ENCODE results near the gene PLAAT5. TPM values are rescaled to one million over a fixed set of nuclear protein-coding genes. Genes with fewer than 3 reads are reported as not detected.

Gene PLAAT5
- total and polyA plus RNA-seq, 2 of the 8 experiments (the other 6 are each of a cell fraction or from before 2014, with no cell fraction given), result 16.0 to 18.7 TPM

DNA sequence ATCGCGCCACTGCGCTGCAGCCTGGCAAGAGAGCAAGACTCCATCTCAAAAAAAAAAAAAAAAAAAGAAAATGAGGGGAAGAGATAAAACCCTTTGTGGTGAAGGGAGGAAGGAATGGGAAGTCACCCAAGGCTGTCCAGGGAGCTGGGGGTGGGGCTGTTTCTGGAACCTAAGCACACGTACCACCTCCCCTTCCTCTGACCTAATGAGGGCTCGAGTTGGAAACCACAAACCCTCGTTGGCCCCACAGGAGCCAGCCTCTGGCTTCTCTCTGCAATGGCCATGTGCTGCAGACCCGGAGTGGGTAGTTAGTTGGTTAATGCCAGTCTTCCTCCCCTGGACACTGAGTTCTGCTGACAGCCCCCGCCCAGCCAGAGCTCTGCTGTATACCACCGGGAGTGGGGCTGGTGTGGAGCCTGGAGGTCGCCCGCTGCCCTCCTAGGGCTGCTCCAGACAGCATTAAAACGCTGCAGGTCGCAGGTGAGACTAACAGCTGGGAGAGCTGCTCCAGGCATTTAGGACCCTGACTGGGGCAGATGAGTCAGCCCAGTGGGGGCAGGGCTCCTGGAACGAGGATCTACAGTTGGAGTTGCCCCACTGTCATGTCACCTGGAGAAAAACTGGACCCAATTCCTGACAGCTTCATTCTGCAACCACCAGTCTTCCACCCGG, 15.0 kb upstream of the PLAAT5 start, which contains the start of gene LGALS12:
TSS of gene LGALS12 (plus strand) at position 228 of the 672 bp plus-strand sequence. CDS start at position 603, 375 bp downstream.
- no peaks in the 10 kb centered on the region for H3K23me2 ChIP-seq (ENCODE audit: low read depth, low read length)
- no peak within 1 kb of the TSS; a peak in 1 of 7 replicates for H3K9ac ChIP-seq (replicated peaks in 1 of 4; ENCODE audit: extremely low read depth in 1 of 4, low read depth in 3 of 4, low read length in 3 of 4)
- H3K4ac ChIP-seq (replicated peaks; ENCODE audit: insufficient read length, low read depth, low read length), result peak within 1 kb of the TSS; percentile 55
- POLR2A ChIA-PET (ENCODE audit: partially characterized antibody), result interaction anchor here (1.2 to 3.0 kb wide), 2 partner anchors 23 to 26 kb away, joined by 4 to 17 read pairs; no protein-coding TSS in a partner anchor
- H3K23ac ChIP-seq (ENCODE audit: insufficient read length), result no peak within 1 kb of the TSS
- DNase-seq (ENCODE audit: low read depth in 1 of 2, low spot score in 2 of 2) (no peak), FAIRE-seq (no peak)
- no peak within 1 kb of the TSS for H3K4me3 ChIP-seq (ENCODE audit: extremely low read depth in 1 of 4, insufficient read depth in 2 of 4, low read depth in 3 of 4, low read length in 4 of 4)
- no peak within 1 kb of the TSS for H3K14ac ChIP-seq (ENCODE audit: insufficient read length)
- H2BK20ac ChIP-seq (ENCODE audit: low read length), result peak within 1 kb of the TSS; percentile 98
- peak within 1 kb of the TSS; percentile 81 for H4K91ac ChIP-seq (replicated peaks; ENCODE audit: insufficient read length, low read length)
- H2AFZ ChIP-seq (ENCODE audit: low read length), result no peak within 1 kb of the TSS
- peak within 1 kb of the TSS; percentile 78; the same call in 1 of the 2 replicates for H2AK5ac ChIP-seq (ENCODE audit: low read depth, low read length)
- peak within 1 kb of the TSS; percentile 93 for H2BK12ac ChIP-seq (ENCODE audit: low read depth, low read length)
- peak within 1 kb of the TSS; percentile 55 for H2BK120ac ChIP-seq (replicated peaks; ENCODE audit: low read depth, low read length)
- no peak within 1 kb of the TSS for H4K8ac ChIP-seq (ENCODE audit: extremely low read depth, insufficient read depth, low read length)
- WGBS, 2 experiments (ENCODE audit: extremely low coverage in 1 of 2, insufficient coverage in 1 of 2, insufficient read length in 1 of 2, insufficient replicate concordance in 2 of 2, low coverage in 1 of 2, low lambda C conversion rate in 2 of 2, missing lambda C conversion rate in 1 of 2), result 81% methylated on average over 12 of the region's 15 CpGs; no CpG with 5 or more reads in 1 of the 2 experiments
- H3K27me3 ChIP-seq (replicated peaks in 1 of 4; ENCODE audit: control insufficient read depth in 3 of 4, extremely low read depth in 1 of 4, insufficient read depth in 3 of 4, low read length in 3 of 4), result no peaks in the 10 kb centered on the region
- H2BK15ac ChIP-seq (ENCODE audit: low read length), result peak within 1 kb of the TSS; percentile 55; the same call in 1 of the 2 replicates
- peak within 1 kb of the TSS in 1 of 2 experiments; percentile 16; a peak in 1 of 4 replicates for H3K4me2 ChIP-seq (ENCODE audit: insufficient read depth in 1 of 2, low read depth in 2 of 2, low read length in 2 of 2)
- peak within 1 kb of the TSS; percentile 24 for H4K5ac ChIP-seq (ENCODE audit: insufficient read length, low read depth, low read length)
- no peak within 1 kb of the TSS for H3K56ac ChIP-seq (replicated peaks; ENCODE audit: insufficient read length, low read depth, low read length)
- H3K27ac ChIP-seq (ENCODE audit: low read depth, low read length), result no peak within 1 kb of the TSS
- H4K20me1 ChIP-seq (replicated peaks in 1 of 2; ENCODE audit: control insufficient read depth in 1 of 2, insufficient read depth in 2 of 2, low read length in 2 of 2), result no peaks in the 10 kb centered on the region
- peak within 1 kb of the TSS; percentile 90; the same call in 1 of the 2 replicates for H2BK5ac ChIP-seq (ENCODE audit: low read depth, low read length)
- CTCF ChIA-PET (ENCODE audit: partially characterized antibody), result interaction anchor here (0.8 to 8.2 kb wide), 8 partner anchors 10 to 88 kb away, joined by 3 to 97 read pairs (median 4); partner anchors contain the start of gene PLAAT5
- H3K18ac ChIP-seq (ENCODE audit: extremely low read depth, low read length), result peak within 1 kb of the TSS; percentile 88
- H3K36me3 ChIP-seq (ENCODE audit: control insufficient read depth in 2 of 4, insufficient read depth in 4 of 4, low read length in 3 of 4), result no peaks in the 10 kb centered on the region
- H3K9me3 ChIP-seq (ENCODE audit: insufficient read depth in 2 of 2, low read depth in 1 of 2, low read length in 1 of 2), result no peaks in the 10 kb centered on the region
- H3K79me1 ChIP-seq (ENCODE audit: low read depth, low read length), result no peaks in the 10 kb centered on the region
- H3K4me1 ChIP-seq (replicated peaks in 1 of 4; ENCODE audit: control insufficient read depth in 3 of 4, insufficient read depth in 4 of 4, low read length in 3 of 4), result peaks cover 9 to 18% (median 15%) of the 10 kb centered on the region in 4 experiments
- no peaks in the 10 kb centered on the region for H3K79me2 ChIP-seq (ENCODE audit: control insufficient read depth in 1 of 2, insufficient read depth in 2 of 2, low read length in 2 of 2)
- TF ChIP-seq SIX5 (IDR thresholded peaks at IDR 0.05; ENCODE audit: low read depth, low read length) (no peak), CEBPB (IDR thresholded peaks at IDR 0.05; ENCODE audit: low read depth, low read length) (no peak), KDM1A (IDR thresholded peaks at IDR 0.05; ENCODE audit: borderline replicate concordance, low read length) (no peak), CBX8 (IDR thresholded peaks at IDR 0.05; ENCODE audit: borderline replicate concordance, low read depth, low read length) (no peak), SIRT6 (IDR thresholded peaks at IDR 0.05; ENCODE audit: low read length) (no peak), TCF12 (IDR thresholded peaks at IDR 0.05; ENCODE audit: low read depth, low read length) (no peak), EGR1 (IDR thresholded peaks at IDR 0.05; ENCODE audit: borderline replicate concordance, low read depth, low read length) (no peak)
- TF ChIP-seq, protein P1, sequence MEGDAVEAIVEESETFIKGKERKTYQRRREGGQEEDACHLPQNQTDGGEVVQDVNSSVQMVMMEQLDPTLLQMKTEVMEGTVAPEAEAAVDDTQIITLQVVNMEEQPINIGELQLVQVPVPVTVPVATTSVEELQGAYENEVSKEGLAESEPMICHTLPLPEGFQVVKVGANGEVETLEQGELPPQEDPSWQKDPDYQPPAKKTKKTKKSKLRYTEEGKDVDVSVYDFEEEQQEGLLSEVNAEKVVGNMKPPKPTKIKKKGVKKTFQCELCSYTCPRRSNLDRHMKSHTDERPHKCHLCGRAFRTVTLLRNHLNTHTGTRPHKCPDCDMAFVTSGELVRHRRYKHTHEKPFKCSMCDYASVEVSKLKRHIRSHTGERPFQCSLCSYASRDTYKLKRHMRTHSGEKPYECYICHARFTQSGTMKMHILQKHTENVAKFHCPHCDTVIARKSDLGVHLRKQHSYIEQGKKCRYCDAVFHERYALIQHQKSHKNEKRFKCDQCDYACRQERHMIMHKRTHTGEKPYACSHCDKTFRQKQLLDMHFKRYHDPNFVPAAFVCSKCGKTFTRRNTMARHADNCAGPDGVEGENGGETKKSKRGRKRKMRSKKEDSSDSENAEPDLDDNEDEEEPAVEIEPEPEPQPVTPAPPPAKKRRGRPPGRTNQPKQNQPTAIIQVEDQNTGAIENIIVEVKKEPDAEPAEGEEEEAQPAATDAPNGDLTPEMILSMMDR (IDR thresholded peaks at IDR 0.05; ENCODE audit: control extremely low read depth in 1 of 3, insufficient read depth in 1 of 3, low read depth in 1 of 3, low read length in 3 of 3), result no peak
- TF ChIP-seq, protein P2, sequence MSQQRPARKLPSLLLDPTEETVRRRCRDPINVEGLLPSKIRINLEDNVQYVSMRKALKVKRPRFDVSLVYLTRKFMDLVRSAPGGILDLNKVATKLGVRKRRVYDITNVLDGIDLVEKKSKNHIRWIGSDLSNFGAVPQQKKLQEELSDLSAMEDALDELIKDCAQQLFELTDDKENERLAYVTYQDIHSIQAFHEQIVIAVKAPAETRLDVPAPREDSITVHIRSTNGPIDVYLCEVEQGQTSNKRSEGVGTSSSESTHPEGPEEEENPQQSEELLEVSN (IDR thresholded peaks at IDR 0.05), result 0 out of 2 replicates have a peak, but pooled peaks have one; percentile 24
